HG02840 (cell line): ENCODE results near the gene SH3BP5.
"Not testable (repeated sequence)": the region's sequence is repeated elsewhere in the genome, so short reads cannot be mapped to it uniquely, and the experiment has no call there.

ENCODE experiments used
- ATAC-seq: cut with Tn5 transposase; IDR thresholded peaks from one replicate; pipeline ENCODE4 v1.9.1; 2021; ENCODE audit warnings: mild to moderate bottlenecking, moderate library complexity, moderate number of reproducible peaks; ENCODE audit not compliant: unreplicated experiment, low FRiP score

Gene SH3BP5

GRCh38 chr3:15332405-15333098 lies at the start of gene SH3BP5:
SH3BP5 (minus strand) TSS chr3:15332586; CDS start chr3:15332408, 178 bp downstream.
- peak; percentile 67 for ATAC-seq

- no peak for ATAC-seq
Observed at GRCh38 chr3:15380980-15381890, 48.8 kb upstream of the SH3BP5 start.

GRCh38 chr3:15377961-15378791 lies 45.8 kb upstream of the SH3BP5 start:
- peak; percentile 82 for ATAC-seq

GRCh38 chr3:15375461-15376000 lies 43.1 kb upstream of the SH3BP5 start:
- no peak for ATAC-seq

- no peak for ATAC-seq
Observed at GRCh38 chr3:15372918-15373317, 40.5 kb upstream of the SH3BP5 start.

GRCh38 chr3:15368561-15369135 lies 36.3 kb upstream of the SH3BP5 start:
- no peak for ATAC-seq

GRCh38 chr3:15367059-15367458 lies 34.7 kb upstream of the SH3BP5 start:
- no peak for ATAC-seq

GRCh38 chr3:15364078-15364477 lies 31.7 kb upstream of the SH3BP5 start:
- ATAC-seq = not testable (repeated sequence)

GRCh38 chr3:15361494-15362214 lies 29.3 kb upstream of the SH3BP5 start:
- peak; percentile 81 for ATAC-seq

GRCh38 chr3:15360788-15361493 lies 28.6 kb upstream of the SH3BP5 start:
- no peak for ATAC-seq

- no peak for ATAC-seq
Observed at GRCh38 chr3:15359677-15360397, 27.5 kb upstream of the SH3BP5 start.

- not testable (repeated sequence) for ATAC-seq
Observed at GRCh38 chr3:15356651-15357061, 24.3 kb upstream of the SH3BP5 start.

GRCh38 chr3:15356176-15356575 lies 23.8 kb upstream of the SH3BP5 start:
- ATAC-seq = no peak

GRCh38 chr3:15355086-15355485 lies 22.7 kb upstream of the SH3BP5 start:
- no peak for ATAC-seq

- ATAC-seq = no peak
Observed at GRCh38 chr3:15354485-15354884, 22.1 kb upstream of the SH3BP5 start.

- no peak for ATAC-seq
Observed at GRCh38 chr3:15350141-15350540, 17.8 kb upstream of the SH3BP5 start.

- not testable (repeated sequence) for ATAC-seq
Observed at GRCh38 chr3:15349438-15349837, 17.1 kb upstream of the SH3BP5 start.

GRCh38 chr3:15348246-15348645 lies 15.9 kb upstream of the SH3BP5 start:
- no peak for ATAC-seq
